Vagina (tissue), 2 donors: Measurements from ENCODE around the gene DUSP15. TPM values are rescaled to one million over a fixed set of nuclear protein-coding genes. Genes with fewer than 3 reads are reported as not detected.

Experiments
- DNase-seq, 2 donors: peaks; one replicate each; pipeline ENCODE4 v3.0.0-alpha.2; 2017; ENCODE audit errors: extremely low spot score in 2 of 2
- H3K27ac ChIP-seq: fragments of 200-600 bp; sonication (generic); one replicate; pipeline ENCODE4 v1.5.1; 2019
- H3K27me3 ChIP-seq: fragments of 200-600 bp; sonication (generic); one replicate; pipeline ENCODE4 v1.5.1; 2019
- H3K36me3 ChIP-seq, 2 donors: fragments of 200-600 bp; sonication (generic); one replicate each; pipeline ENCODE4 v1.5.1; 2017 to 2019
- H3K4me1 ChIP-seq: fragments of 200-600 bp; sonication (generic); one replicate; pipeline ENCODE4 v1.5.1; 2019
- H3K4me3 ChIP-seq, 2 donors: fragments of 200-600 bp; sonication (generic); 1 replicate in 1 of 2; 2 replicates in 1 of 2; pipeline ENCODE4 v1.5.1; 2016 to 2019
- H3K9me3 ChIP-seq: fragments of 200-600 bp; sonication (generic); one replicate; pipeline ENCODE4 v1.5.1; 2019
- CTCF ChIP-seq, 3 experiments: fragments of 450-650 bp in 2 of 3; fragments of 200-600 bp in 1 of 3; sonication (generic) in 1 of 3; IDR thresholded peaks; one replicate each; pipeline ENCODE4 v1.5.1; 2017 to 2019; ENCODE audit warnings: antibody characterized with exemption in 3 of 3, mild to moderate bottlenecking in 2 of 3, moderate library complexity in 2 of 3
- POLR2A ChIP-seq, 2 donors: fragments of 450-650 bp; IDR thresholded peaks; one replicate each; pipeline ENCODE4 v1.6.1; 2017; ENCODE audit warnings: antibody characterized with exemption in 2 of 2, mild to moderate bottlenecking in 2 of 2, moderate library complexity in 2 of 2
- POLR2AphosphoS5 ChIP-seq, 2 donors: sonication (generic); formaldehyde crosslinking; IDR thresholded peaks; one replicate each; pipeline ENCODE4 v1.9.0; 2017; ENCODE audit warnings: antibody characterized with exemption in 2 of 2, mild to moderate bottlenecking in 2 of 2, low read depth in 1 of 2; ENCODE audit not compliant: insufficient read depth in 1 of 2
- intact Hi-C: fragments of 100-400 bp; cut with DNase I; formaldehyde crosslinking; loops from one replicate; pipeline ENCODE4 v1.15.1; 2023
- total RNA-seq: library from RNA; depleted of rRNA; stranded (reverse); fragments of >200 nt; gene quantifications from one replicate; pipeline ENCODE4 v1.2.3, GENCODE V29; 2016

DUSP15 gene
- total RNA-seq, 1 donor from 2014 or later = 2.5 TPM

- intact Hi-C loops = loop anchor here (10.0 kb wide), 1 partner anchor 213 kb away; no protein-coding TSS in a partner anchor
- Histone ChIP-seq H3K27ac (no peak overlapping the region), H3K4me1 (peaks cover 13% of the 10 kb centered on the region), H3K36me3 (no peaks in the 10 kb centered on the region), H3K27me3 (no peaks in the 10 kb centered on the region), H3K9me3 (no peaks in the 10 kb centered on the region), H3K4me3 (no peak overlapping the region)
- no peak for DNase-seq
- TF ChIP-seq POLR2A (IDR thresholded peaks at IDR 0.05) = no peak
- TF ChIP-seq POLR2AphosphoS5 (IDR thresholded peaks at IDR 0.05; ENCODE audit: insufficient read depth in 1 of 2, low read depth in 1 of 2) = no peak
- TF ChIP-seq CTCF (IDR thresholded peaks at IDR 0.05) = no peak
Observed at GRCh38 chr20:31821427-31821826, 48.9 kb downstream of the DUSP15 start.

GRCh38 chr20:31820228-31820627 lies 50.1 kb downstream of the DUSP15 start:
- Histone ChIP-seq H3K27me3 (no peaks in the 10 kb centered on the region), H3K9me3 (no peaks in the 10 kb centered on the region), H3K4me1 (peaks cover 13% of the 10 kb centered on the region), H3K27ac (no peak overlapping the region), H3K4me3 (no peak overlapping the region), H3K36me3 (no peaks in the 10 kb centered on the region)
- no peak for TF ChIP-seq POLR2AphosphoS5 (IDR thresholded peaks at IDR 0.05; ENCODE audit: insufficient read depth in 1 of 2, low read depth in 1 of 2)
- TF ChIP-seq CTCF (IDR thresholded peaks at IDR 0.05) = no peak
- no peak for TF ChIP-seq POLR2A (IDR thresholded peaks at IDR 0.05)
- intact Hi-C loops = loop anchor here (10.0 kb wide), 1 partner anchor 215 kb away; no protein-coding TSS in a partner anchor
- no peak for DNase-seq

GRCh38 chr20:31819083-31819784 lies 51.1 kb downstream of the DUSP15 start, which contains the start of gene MYLK2:
MYLK2 (plus strand) TSS chr20:31819356; CDS start chr20:31819581, 225 bp downstream.
- Histone ChIP-seq H3K4me1 (peaks cover 13% of the 10 kb centered on the region), H3K27me3 (no peaks in the 10 kb centered on the region), H3K9me3 (no peaks in the 10 kb centered on the region), H3K4me3 (no peak within 1 kb of the TSS), H3K36me3 (no peaks in the 10 kb centered on the region), H3K27ac (no peak within 1 kb of the TSS)
- DNase-seq = no peak
- intact Hi-C loops = no loop called here
- TF ChIP-seq CTCF (IDR thresholded peaks at IDR 0.05) = no peak
- no peak for TF ChIP-seq POLR2A (IDR thresholded peaks at IDR 0.05)
- TF ChIP-seq POLR2AphosphoS5 (IDR thresholded peaks at IDR 0.05; ENCODE audit: insufficient read depth in 1 of 2, low read depth in 1 of 2) = no peak

GRCh38 chr20:31818376-31818908 lies 51.9 kb downstream of the DUSP15 start:
- Histone ChIP-seq H3K4me3 (no peak overlapping the region), H3K9me3 (no peaks in the 10 kb centered on the region), H3K27me3 (no peaks in the 10 kb centered on the region), H3K36me3 (no peaks in the 10 kb centered on the region), H3K27ac (no peak overlapping the region), H3K4me1 (peaks cover 12% of the 10 kb centered on the region)
- DNase-seq = no peak
- intact Hi-C loops = no loop called here
- no peak for TF ChIP-seq POLR2A (IDR thresholded peaks at IDR 0.05)
- TF ChIP-seq CTCF (IDR thresholded peaks at IDR 0.05) = no peak
- TF ChIP-seq POLR2AphosphoS5 (IDR thresholded peaks at IDR 0.05; ENCODE audit: insufficient read depth in 1 of 2, low read depth in 1 of 2) = no peak

- H3K9me3 ChIP-seq = no peaks in the 10 kb centered on the region
- no peak for DNase-seq
- no peaks in the 10 kb centered on the region for H3K36me3 ChIP-seq
- H3K27me3 ChIP-seq = no peaks in the 10 kb centered on the region
- no peak overlapping the region for H3K27ac ChIP-seq
- H3K4me3 ChIP-seq = no peak overlapping the region
- no peak for TF ChIP-seq POLR2A (IDR thresholded peaks at IDR 0.05)
- TF ChIP-seq POLR2AphosphoS5 (IDR thresholded peaks at IDR 0.05; ENCODE audit: insufficient read depth in 1 of 2, low read depth in 1 of 2) = no peak
- no peak for TF ChIP-seq CTCF (IDR thresholded peaks at IDR 0.05)
- intact Hi-C loops = no loop called here
- H3K4me1 ChIP-seq = peaks cover 2% of the 10 kb centered on the region
Observed at GRCh38 chr20:31817461-31817860, 52.9 kb downstream of the DUSP15 start.
